HEK293 (cell line): Measurements from ENCODE around the gene SCGB3A1.

ENCODE experiments used
- KLF10 ChIP-seq: fragments of 450-650 bp; IDR thresholded peaks from 2 replicates; pipeline ENCODE4 v1.5.1; 2018; ENCODE audit warnings: missing biosample characterization, mild to moderate bottlenecking, missing genetic modification characterization
- ZNF510 ChIP-seq: fragments of 450-650 bp; formaldehyde crosslinking; IDR thresholded peaks from 2 replicates; pipeline ENCODE4 v1.5.1; 2018; ENCODE audit warnings: mild to moderate bottlenecking, missing genetic modification characterization, missing biosample characterization; ENCODE audit not compliant: insufficient replicate concordance
- ZNF585B ChIP-seq: fragments of 450-650 bp; formaldehyde crosslinking; IDR thresholded peaks from 2 replicates; pipeline ENCODE4 v1.5.1; 2016; ENCODE audit warnings: missing biosample characterization, missing genetic modification characterization

DNA sequence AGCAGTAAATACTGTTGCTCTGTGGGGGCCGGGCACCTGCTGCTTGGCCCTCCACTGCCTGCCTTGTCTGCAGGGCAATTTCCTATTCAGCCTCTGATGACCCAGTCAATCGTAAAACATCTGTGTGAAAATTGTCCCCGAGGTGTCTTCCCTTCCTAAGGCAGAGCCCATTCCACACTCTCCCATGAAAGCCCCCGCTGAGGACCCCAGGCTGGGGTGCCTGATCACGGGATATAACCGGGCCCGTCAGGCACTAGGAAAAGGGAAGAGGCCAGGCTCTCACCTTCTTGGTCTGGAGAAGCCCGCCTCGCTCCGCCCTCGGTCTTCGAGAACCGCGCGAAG, 27.2 kb upstream of the SCGB3A1 start:
- TF ChIP-seq ZNF510 (tag by site-specific recombination) (no peak), ZNF585B (tag by site-specific recombination) (no peak), KLF10 (tag by site-specific recombination) (no peak)
